Stomach (tissue), 9 donors: Measurements from ENCODE around the gene MARCKS. TPM values are rescaled to one million over a fixed set of nuclear protein-coding genes. Genes with fewer than 3 reads are reported as not detected.

Source experiments
- DNase-seq, 2 donors: peaks; one replicate each; pipeline versions ENCODE4 v3.0.0 to v3.0.0-alpha.2; 2013 to 2019
- H3K27ac ChIP-seq, 5 donors: fragments of 200-600 bp in 4 of 5; sonication (generic) in 4 of 5; one replicate each; pipeline ENCODE4 v1.5.1; 2013 to 2019; ENCODE audit warnings: mild to moderate bottlenecking in 1 of 5, moderate library complexity in 1 of 5
- H3K27me3 ChIP-seq, 3 donors: fragments of 200-600 bp; sonication (generic); one replicate each; pipeline ENCODE4 v1.5.1; 2017 to 2019; ENCODE audit warnings: mixed run types in 1 of 3
- H3K36me3 ChIP-seq, 4 donors: fragments of 200-600 bp; sonication (generic); 1 replicate in 3 of 4; 2 replicates in 1 of 4; pipeline ENCODE4 v1.5.1; 2016 to 2019
- H3K4me1 ChIP-seq, 4 donors: fragments of 200-600 bp; sonication (generic); one replicate each; pipeline ENCODE4 v1.5.1; 2016 to 2019
- H3K4me3 ChIP-seq, 4 donors: fragments of 200-600 bp; sonication (generic) in 3 of 4; one replicate each; pipeline ENCODE4 v1.5.1; 2016 to 2019; ENCODE audit warnings: mild to moderate bottlenecking in 1 of 4
- H3K9me3 ChIP-seq, 4 donors: fragments of 200-600 bp; sonication (generic); one replicate each; pipeline ENCODE4 v1.5.1; 2016 to 2019
- CTCF ChIP-seq, 7 experiments: fragments of 450-650 bp in 4 of 7; fragments of 200-600 bp in 3 of 7; sonication (generic) in 3 of 7; IDR thresholded peaks; one replicate each; pipeline ENCODE4 v1.5.1; 2016 to 2019; ENCODE audit warnings: antibody characterized with exemption in 7 of 7, control low read depth in 2 of 7, mild to moderate bottlenecking in 1 of 7
- EP300 ChIP-seq: sonication (generic); formaldehyde crosslinking; IDR thresholded peaks from one replicate; pipeline ENCODE4 v1.6.1; 2017; ENCODE audit warnings: antibody characterized with exemption
- POLR2A ChIP-seq, 4 donors: fragments of 450-650 bp; IDR thresholded peaks; one replicate each; pipeline ENCODE4 v1.6.1; 2016; ENCODE audit warnings: antibody characterized with exemption in 4 of 4, control low read depth in 2 of 4, mild to moderate bottlenecking in 1 of 4, moderate library complexity in 1 of 4
- POLR2AphosphoS5 ChIP-seq, 3 donors: sonication (generic); formaldehyde crosslinking; IDR thresholded peaks; one replicate each; pipeline ENCODE4 v1.6.1; 2016; ENCODE audit warnings: antibody characterized with exemption in 3 of 3
- WGBS, 5 donors: extraction: QIAGEN DNeasy Blood & Tissue Kit in 3 of 5; methylation state at CpG; one replicate each; pipeline versions ENCODE4 v1.1.5 to v1.1.7; 2013 to 2018; 5-methylcytosine and 5-hydroxymethylcytosine counted together
- intact Hi-C: fragments of 100-400 bp; cut with DNase I; formaldehyde crosslinking; loops from one replicate; pipeline ENCODE4 v1.15.1; 2023; ENCODE audit warnings: low total_unique reads
- polyA plus RNA-seq, 3 donors: library from polyadenylated mRNA; stranded (reverse); fragments of 200-250 nt; gene quantifications; one replicate each; pipeline ENCODE4 v1.2.3, GENCODE V29; 2013
- total RNA-seq, 5 donors: library from RNA; depleted of rRNA; stranded (reverse); fragments of >200 nt; gene quantifications; one replicate each; pipeline versions ENCODE4 v1.1.0 to v1.2.3, GENCODE V29; 2014 to 2016
- donor health status: healthy with polysubstance abuse.
- donor health status: Bipolar disorder and iron deficiency.
- donor health status: healthy.

MARCKS gene
- total and polyA plus RNA-seq, 8 donors, result 19.8 to 594 (median 52.3) TPM

DNA sequence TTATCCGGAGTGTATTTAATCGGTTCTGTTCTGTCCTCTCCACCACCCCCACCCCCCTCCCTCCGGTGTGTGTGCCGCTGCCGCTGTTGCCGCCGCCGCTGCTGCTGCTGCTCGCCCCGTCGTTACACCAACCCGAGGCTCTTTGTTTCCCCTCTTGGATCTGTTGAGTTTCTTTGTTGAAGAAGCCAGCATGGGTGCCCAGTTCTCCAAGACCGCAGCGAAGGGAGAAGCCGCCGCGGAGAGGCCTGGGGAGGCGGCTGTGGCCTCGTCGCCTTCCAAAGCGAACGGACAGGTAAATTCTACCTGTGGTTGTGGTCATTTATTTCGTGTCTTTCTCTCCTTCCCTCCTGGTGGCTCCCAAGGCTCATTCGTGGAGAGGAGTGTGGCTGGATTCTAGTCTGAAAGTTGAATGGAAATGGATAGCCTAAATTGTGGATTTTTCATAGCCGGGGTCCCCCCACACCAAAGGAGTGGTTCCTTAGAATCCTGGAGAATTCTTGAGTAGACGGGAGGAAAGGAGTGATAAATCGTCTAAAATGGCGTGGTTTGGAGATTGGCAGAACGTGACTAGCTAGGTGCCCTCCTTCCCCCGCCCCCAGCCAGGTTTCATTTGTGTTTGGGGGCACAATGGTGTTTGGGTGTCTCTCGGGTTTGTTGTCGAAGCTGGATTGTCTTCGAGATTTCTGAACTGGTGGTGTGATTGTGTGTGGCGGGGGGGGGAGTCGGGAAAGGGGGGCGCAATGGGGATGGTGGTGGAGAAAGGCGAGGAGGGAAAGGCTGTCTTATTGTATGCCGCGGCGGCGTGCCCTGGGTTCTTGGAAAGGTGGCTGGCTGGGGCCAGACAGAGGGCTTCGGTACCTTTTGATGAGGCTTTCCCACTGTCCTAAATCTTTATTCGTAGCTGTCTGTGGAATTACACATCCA lies 673 bp downstream of the MARCKS start:
- H3K36me3 ChIP-seq, result no peaks in the 10 kb centered on the region
- H3K27me3 ChIP-seq, result no peaks in the 10 kb centered on the region
- no peaks in the 10 kb centered on the region for H3K9me3 ChIP-seq
- WGBS, 5 donors, result 0 to 1% (median 1%) methylated on average over 41 to 43 of the region's 43 CpGs
- intact Hi-C loops, result no loop called here
- H3K27ac ChIP-seq, result peak overlapping the region; percentile 91 to 99 (median 98)
- H3K4me1 ChIP-seq, result peaks cover 4 to 51% (median 33%) of the 10 kb centered on the region in 4 donors
- peak; percentile 46 to 88 for DNase-seq
- peak overlapping the region; percentile 57 to 86 (median 72) for H3K4me3 ChIP-seq
- TF ChIP-seq CTCF (IDR thresholded peaks at IDR 0.05), result no peak
- no peak for TF ChIP-seq POLR2AphosphoS5 (IDR thresholded peaks at IDR 0.05)
- no peak for TF ChIP-seq EP300
- no peak for TF ChIP-seq POLR2A (IDR thresholded peaks at IDR 0.05)

DNA sequence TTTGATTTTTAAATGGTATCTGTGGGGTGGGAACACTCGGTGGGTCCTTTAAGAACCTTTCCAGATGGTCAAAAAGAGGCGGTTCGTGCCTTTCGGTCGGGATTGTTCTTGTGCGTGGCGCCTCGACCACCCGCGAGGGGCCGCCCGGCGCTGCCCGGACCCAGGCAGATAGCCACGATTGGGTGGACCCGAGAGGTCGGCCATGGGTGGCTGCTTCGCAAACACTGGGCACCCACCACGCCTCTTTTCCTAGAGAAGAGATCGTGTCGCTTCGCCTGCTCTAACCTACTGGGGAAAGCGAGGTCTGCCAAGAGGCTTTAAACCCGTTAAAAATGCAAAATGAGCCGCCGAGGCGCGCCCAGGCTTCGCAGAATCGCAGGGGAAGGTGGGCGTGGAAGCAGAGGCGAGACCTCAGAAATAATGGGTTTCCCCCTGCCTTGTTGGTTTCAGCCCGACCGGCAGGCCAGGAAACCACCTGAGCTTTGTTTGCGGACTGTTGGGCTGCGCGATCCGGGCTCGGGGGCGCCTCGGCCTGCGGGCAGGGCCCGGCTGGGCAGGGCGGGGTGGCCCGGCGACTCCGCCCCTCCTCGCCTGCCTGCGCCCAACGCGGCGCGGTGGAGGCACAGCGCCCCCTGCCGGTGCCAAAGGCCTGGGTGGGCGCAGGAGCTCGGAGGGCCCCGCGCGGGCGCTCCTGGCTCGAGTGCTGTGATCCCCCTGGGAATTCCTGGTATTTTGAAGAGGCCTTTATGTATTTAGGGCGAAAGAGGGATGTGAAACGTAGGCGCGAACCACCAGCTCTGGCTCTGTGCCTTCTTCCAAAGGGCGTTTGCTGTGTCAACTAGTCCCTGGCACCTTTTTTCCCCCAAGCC lies 1.6 kb downstream of the MARCKS start:
- DNase-seq, result peak; percentile 92 to 98
- no peaks in the 10 kb centered on the region for H3K9me3 ChIP-seq
- TF ChIP-seq POLR2AphosphoS5 (IDR thresholded peaks at IDR 0.05), result peak; percentile 56 to 93 (median 92)
- TF ChIP-seq POLR2A (IDR thresholded peaks at IDR 0.05), result peak in 1 of 4 donors; percentile 60
- TF ChIP-seq CTCF (IDR thresholded peaks at IDR 0.05), result peak in 5 of 7 experiments; percentile 62 to 99 (median 93)
- no peak for TF ChIP-seq EP300
- intact Hi-C loops, result no loop called here
- no peaks in the 10 kb centered on the region for H3K36me3 ChIP-seq
- peak overlapping the region; percentile 91 to 99 (median 98) for H3K27ac ChIP-seq
- H3K4me3 ChIP-seq, result peak overlapping the region; percentile 57 to 86 (median 72)
- H3K4me1 ChIP-seq, result peaks cover 4 to 51% (median 33%) of the 10 kb centered on the region in 4 donors
- WGBS, 5 donors, result 0 to 1% (median 0%) methylated on average over 42 to 67 of the region's 67 CpGs
- H3K27me3 ChIP-seq, result no peaks in the 10 kb centered on the region

- peak; percentile 52 to 74 for DNase-seq
These were observed 2.4 kb downstream of the MARCKS start for GRCh38 chr6:113859349-113860180.

More at GRCh38 chr6:113859349-113860180, 2.4 kb downstream of the MARCKS start:
- Histone ChIP-seq H3K4me1 (peaks cover 4 to 45% (median 29%) of the 10 kb centered on the region in 4 donors), H3K36me3 (no peaks in the 10 kb centered on the region), H3K27me3 (no peaks in the 10 kb centered on the region), H3K27ac (peak overlapping the region; percentile 88 to 99 (median 94)), H3K4me3 (peak overlapping the region; percentile 57 to 86 (median 72)), H3K9me3 (no peaks in the 10 kb centered on the region)
- TF ChIP-seq CTCF (IDR thresholded peaks at IDR 0.05), result no peak
- no peak for TF ChIP-seq POLR2A (IDR thresholded peaks at IDR 0.05)
- TF ChIP-seq EP300, result no peak
- TF ChIP-seq POLR2AphosphoS5 (IDR thresholded peaks at IDR 0.05), result no peak
- WGBS, 5 donors, result 7 to 17% (median 11%) methylated on average over 57 to 90 of the region's 90 CpGs
- intact Hi-C loops, result no loop called here
